HepG2 (cell line): ENCODE results near the gene TUBA4B. TPM values are rescaled to one million over a fixed set of nuclear protein-coding genes. Genes with fewer than 3 reads are reported as not detected.

ENCODE experiments used
- AKNA ChIP-seq: sonication (generic); formaldehyde crosslinking; IDR thresholded peaks from 2 replicates; pipeline ENCODE4 v1.4.0; 2020; ENCODE audit warnings: missing genetic modification reagents, borderline replicate concordance
- ATF4 ChIP-seq, 2 experiments: fragments of 450-650 bp in 1 of 2; sonication (generic) in 1 of 2; formaldehyde crosslinking; IDR thresholded peaks; 2 replicates each; pipeline versions ENCODE4 v1.5.0 to v1.8.0; 2020 to 2022; ENCODE audit warnings: mild to moderate bottlenecking in 1 of 2, missing genetic modification reagents in 1 of 2
- CAMTA2 ChIP-seq: sonication (generic); formaldehyde crosslinking; IDR thresholded peaks from 2 replicates; pipeline ENCODE4 v1.4.0; 2020; ENCODE audit warnings: mild to moderate bottlenecking, missing genetic modification reagents, borderline replicate concordance
- MLXIP ChIP-seq: sonication (generic); formaldehyde crosslinking; IDR thresholded peaks from 2 replicates; pipeline ENCODE4 v1.9.0; 2021; ENCODE audit warnings: missing genetic modification reagents, borderline replicate concordance
- MZF1 ChIP-seq: sonication (generic); formaldehyde crosslinking; IDR thresholded peaks from 2 replicates; pipeline ENCODE4 v1.8.1; 2023; ENCODE audit warnings: mild to moderate bottlenecking, missing genetic modification reagents, borderline replicate concordance
- PHB2 ChIP-seq: fragments of 450-650 bp; IDR thresholded peaks from 2 replicates; pipeline ENCODE4 v1.6.1; 2018; ENCODE audit not compliant: partially characterized antibody
- SKI ChIP-seq: fragments of 450-650 bp; IDR thresholded peaks from one replicate; pipeline ENCODE4 v1.6.1; 2018; ENCODE audit warnings: mild to moderate bottlenecking; ENCODE audit not compliant: partially characterized antibody
- TERF1 ChIP-seq: sonication (generic); formaldehyde crosslinking; IDR thresholded peaks from 2 replicates; pipeline ENCODE4 v1.8.0; 2022; ENCODE audit warnings: mild to moderate bottlenecking, missing genetic modification reagents, moderate library complexity
- ZBTB10 ChIP-seq: sonication (generic); formaldehyde crosslinking; IDR thresholded peaks from 2 replicates; pipeline ENCODE4 v1.4.0; 2020; ENCODE audit warnings: missing genetic modification reagents, borderline replicate concordance
- ZIK1 ChIP-seq: sonication (generic); formaldehyde crosslinking; IDR thresholded peaks from 2 replicates; pipeline ENCODE4 v1.5.0; 2020; ENCODE audit warnings: mild to moderate bottlenecking, low read depth, missing genetic modification reagents, borderline replicate concordance
- ZNF256 ChIP-seq: sonication (generic); formaldehyde crosslinking; conservative IDR thresholded peaks from 2 replicates; pipeline ENCODE4 v1.4.0; 2020; ENCODE audit warnings: missing genetic modification reagents
- ZNF337 ChIP-seq: sonication (generic); formaldehyde crosslinking; IDR thresholded peaks from 2 replicates; pipeline ENCODE4 v1.5.1; 2020; ENCODE audit warnings: missing genetic modification reagents, low read depth, mild to moderate bottlenecking, borderline replicate concordance
- polyA plus RNA-seq, 8 experiments: library from polyadenylated mRNA; depleted of rRNA in 3 of 8; stranded (reverse) in 7 of 8; unstranded in 1 of 8; fragments of >200 nt; fragmentation: Illumina TruSeq in 4 of 8; extraction: Trizol in 4 of 8; gene quantifications; 2 replicates each; pipeline versions ENCODE4 v1.2.1 to v1.2.3, GENCODE V29; 2011 to 2016; ENCODE audit warnings: low read depth in 4 of 8, missing spikeins in 1 of 8, mixed read lengths in 1 of 8; ENCODE audit not compliant: insufficient read depth in 1 of 8
- total RNA-seq, 5 experiments: library from RNA; depleted of rRNA; stranded (reverse); fragments of >200 nt; fragmentation: Illumina TruSeq; extraction: Trizol; gene quantifications; 2 replicates each; pipeline ENCODE4 v1.2.3, GENCODE V29; 2016; ENCODE audit warnings: low read depth in 1 of 5

TUBA4B gene
- total and polyA plus RNA-seq, 2 of the 13 experiments (the other 11 are each of a cell fraction or from before 2014, with no cell fraction given), result 0.18 to 0.22 TPM

GRCh38 chr2:219218732-219219701, 34.0 kb upstream of the TUBA4B start, which contains the start of gene ABCB6 (continued):
- TF ChIP-seq AKNA (0 out of 2 replicates have a peak, but pooled peaks have one; percentile 11), TERF1 (CRISPR knock-in tag) (no peak), CAMTA2 (CRISPR knock-in tag) (peak; percentile 98), ZNF256 (CRISPR knock-in tag) (peak; percentile 35; the same call in 1 of the 2 replicates), ZIK1 (peak; percentile 99), MZF1 (no peak; the same call in 1 of the 2 replicates), MLXIP (no peak; the same call in none of the 2 replicates), ZBTB10 (CRISPR knock-in tag) (no peak; the same call in 1 of the 2 replicates), ZNF337 (CRISPR knock-in tag) (no peak; the same call in 1 of the 2 replicates), ATF4 (CRISPR knock-in tag; IDR thresholded peaks at IDR 0.05) (no peak; a peak in 1 of 4 replicates), SKI (no peak), PHB2 (no peak)
